Stimulated activated CD8-positive, alpha-beta memory T cell treated with anti-CD3 and anti-CD28 coated beads, Interleukin-4, amount 100 ng/mL, for 48 hours (primary cell): Measurements from ENCODE around the gene POLR3C.
"Not testable (repeated sequence)": the region's sequence is repeated elsewhere in the genome, so short reads cannot be mapped to it uniquely, and the experiment has no call there.

ENCODE experiments used
- DNase-seq: peaks from one replicate; pipeline ENCODE4 v3.0.0-alpha.2; 2020

POLR3C gene

DNA sequence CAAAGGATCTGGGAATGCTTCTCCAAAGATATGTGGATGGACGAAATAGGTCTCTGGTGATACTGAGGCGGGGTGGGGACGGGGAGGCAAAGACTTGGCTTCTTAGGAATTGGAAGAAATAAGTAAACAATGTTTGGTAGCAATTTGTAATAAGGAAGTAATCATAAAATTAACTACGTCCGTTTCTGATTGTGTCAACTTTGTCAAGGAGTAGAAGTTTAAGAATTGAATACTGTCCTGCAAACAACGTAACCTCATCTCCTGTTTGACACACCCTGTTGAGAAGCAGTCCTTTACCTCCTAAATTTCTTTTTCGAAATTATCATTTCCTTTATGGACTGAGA, 471 bp downstream of the POLR3C start:
- no peak for DNase-seq

DNA sequence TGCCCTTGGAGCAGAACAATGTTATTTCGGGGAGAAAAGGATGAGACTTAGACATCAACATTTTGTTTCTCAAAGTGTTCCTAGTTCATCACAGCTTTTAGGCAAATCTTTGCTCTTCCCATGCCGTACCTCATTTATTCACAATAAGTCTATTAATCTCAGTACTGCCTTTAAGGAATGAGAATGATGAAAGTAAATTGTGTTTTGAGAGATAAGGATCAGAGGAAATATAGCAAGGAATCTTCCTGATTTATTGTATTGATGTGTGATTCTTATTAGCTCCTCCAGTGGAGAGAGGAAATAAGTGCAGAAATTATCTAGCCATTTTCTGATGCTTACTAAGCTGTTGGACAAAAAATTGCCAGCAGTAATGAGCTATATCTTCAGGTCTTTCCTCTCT, 2.0 kb downstream of the POLR3C start:
- no peak for DNase-seq

GRCh38 chr1:145827966-145828365, 4.0 kb downstream of the POLR3C start:
- DNase-seq = no peak

DNA sequence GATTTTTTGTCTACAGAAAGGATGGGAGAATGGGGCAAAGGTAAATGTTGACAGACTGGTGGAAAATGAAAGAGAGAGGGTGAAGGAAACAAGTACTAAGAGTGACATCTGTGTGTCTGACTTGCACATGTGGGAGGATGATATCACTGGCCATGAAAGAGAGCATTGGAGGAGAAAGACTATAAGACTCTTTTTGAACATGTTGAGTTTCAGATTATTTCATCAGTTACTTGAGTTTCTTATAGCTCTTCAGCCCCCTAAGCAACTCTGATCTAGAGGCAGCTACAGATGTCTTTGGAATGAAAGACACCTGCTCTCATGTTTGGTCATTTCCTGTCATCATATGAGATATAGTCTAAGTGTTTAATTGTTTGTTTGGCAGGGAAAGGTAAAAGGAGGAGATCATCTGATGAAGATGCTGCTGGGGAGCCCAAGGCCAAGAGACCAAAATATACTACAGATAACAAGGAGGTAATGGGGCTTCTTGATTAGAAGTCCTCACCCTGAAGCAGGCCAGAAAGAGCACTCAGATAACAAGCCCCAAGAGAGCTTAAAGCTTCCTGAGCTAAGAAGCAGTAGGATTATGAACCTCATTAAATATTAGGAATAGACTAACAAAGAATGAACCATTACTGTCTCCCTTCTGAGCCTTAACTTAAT, 4.5 kb downstream of the POLR3C start:
- DNase-seq = no peak

DNA sequence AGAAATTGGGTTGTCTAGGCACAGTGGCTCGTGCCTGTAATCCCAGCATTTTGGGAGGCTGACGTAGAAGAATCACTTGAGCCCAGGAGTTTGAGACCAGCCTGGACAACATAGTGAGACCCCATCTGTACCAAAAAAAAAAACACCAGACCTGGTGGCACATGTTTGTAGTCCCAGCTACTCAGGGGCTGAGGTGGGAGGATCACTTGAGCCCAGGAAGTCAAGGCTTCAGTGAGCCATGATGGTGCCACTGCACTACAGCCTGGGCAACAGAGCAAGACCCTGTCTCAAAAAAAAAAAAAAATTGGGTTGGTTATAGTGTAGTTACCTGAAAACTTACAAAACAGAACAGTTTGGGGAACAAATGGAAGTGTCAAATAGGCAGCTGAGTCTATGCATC, 6.8 kb downstream of the POLR3C start:
- DNase-seq = not testable (repeated sequence)

DNA sequence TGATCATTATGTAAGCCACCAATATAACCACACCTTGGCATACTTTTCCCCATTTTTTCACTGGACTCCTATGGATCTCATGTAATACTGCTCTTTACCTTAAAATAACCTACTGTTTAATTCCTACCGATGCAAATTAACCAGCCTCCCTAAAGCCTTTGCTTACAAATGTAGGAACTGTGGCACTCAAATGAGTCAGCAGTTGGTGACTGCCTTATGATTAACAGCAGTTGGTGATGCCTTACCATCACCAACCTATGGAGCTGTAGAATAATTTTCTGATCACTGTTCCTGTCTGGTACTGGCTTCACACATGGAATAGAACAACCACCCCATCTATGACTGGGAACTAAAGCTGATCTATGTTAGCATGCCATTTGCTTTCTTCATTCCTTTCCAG, 13.7 kb downstream of the POLR3C start:
- no peak for DNase-seq

- DNase-seq = peak; percentile 9
Observed at GRCh38 chr1:145843031-145843430, 19.0 kb downstream of the POLR3C start.

DNA sequence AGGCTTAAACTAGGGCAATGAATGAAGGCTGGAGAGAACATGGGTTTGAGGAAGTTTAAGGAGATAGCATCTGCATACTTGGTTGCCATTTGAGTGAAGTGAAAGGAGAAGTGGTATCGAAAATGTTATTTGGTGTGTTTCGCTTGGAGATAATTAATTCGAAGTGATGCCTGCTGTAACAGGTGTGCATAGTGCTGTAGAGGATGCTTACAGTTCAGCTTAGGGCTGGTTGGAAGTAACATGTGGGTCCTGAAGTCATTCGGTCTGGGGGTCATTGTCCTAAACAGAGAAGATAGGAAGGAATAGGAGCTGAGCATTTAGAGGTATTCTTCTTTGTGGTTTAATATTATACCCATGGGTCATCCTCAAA, 21.1 kb downstream of the POLR3C start:
- DNase-seq = no peak

GRCh38 chr1:145845514-145846161, 21.6 kb downstream of the POLR3C start, which contains the start of gene NUDT17:
NUDT17 (plus strand) TSS chr1:145845630; CDS start chr1:145845641, 11 bp downstream.
- peak; percentile 87 for DNase-seq

DNA sequence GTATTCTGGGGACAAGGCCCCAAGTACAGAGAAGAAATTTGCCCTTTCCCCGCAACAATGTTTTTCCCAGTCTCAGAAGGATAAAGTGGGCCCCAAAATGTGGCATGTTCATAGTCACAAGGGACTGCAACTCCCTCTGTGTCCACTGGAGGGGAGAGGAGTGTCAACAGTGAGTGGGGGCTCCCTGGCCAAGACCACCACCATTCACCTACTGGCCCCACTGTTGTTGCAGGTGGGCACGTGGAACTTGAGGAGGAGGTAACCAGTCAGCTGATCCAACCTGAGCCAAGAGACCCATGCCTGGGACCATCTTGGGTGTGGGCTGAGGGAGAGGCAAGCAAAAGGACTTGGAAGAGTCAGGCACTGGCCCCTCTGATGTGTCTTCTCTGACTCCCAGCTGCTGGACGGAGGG, 22.2 kb downstream of the POLR3C start:
- peak; percentile 44 for DNase-seq

DNA sequence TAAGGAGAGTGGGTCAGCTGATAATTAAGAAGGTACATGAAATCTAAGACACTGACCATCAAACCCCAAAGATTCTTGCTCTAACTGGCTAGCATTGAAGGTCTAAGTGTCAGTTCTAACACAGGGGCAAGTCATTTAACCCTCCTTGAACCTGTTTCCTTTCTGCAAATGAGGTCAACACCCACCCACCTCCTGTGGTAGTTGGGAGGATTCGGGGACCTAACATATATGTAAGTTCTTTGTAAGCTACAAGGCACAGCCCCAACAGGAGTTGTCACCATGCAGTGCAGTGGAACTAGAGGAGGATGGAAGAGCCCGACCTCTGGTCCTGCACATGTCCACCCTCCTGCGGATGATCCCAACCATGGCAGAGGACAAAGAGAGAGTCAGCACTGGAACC, 23.8 kb downstream of the POLR3C start:
- DNase-seq = no peak

- peak; percentile 33 for DNase-seq
Observed at GRCh38 chr1:145849356-145850160, 25.6 kb downstream of the POLR3C start.

GRCh38 chr1:145855426-145855948, 31.5 kb downstream of the POLR3C start:
- no peak for DNase-seq

DNA sequence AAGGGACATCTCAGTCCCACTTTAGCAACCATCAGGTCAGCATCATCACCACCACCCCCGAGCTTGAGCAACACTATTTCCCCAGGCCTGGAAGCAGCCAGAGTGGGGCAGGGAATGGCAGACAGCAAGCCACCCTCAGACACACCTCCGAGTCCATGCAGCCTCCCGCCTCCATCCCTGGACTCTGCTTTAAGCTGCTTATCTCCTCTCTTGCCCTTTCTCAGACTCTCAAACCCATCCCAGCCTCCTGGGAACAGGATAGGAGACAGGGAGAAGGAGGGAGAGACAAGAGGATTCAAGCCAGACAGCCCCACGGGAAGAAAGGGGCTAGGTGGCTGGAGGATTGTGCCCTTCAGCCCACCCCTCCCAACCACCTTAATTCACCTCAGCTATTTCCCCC, 33.2 kb downstream of the POLR3C start:
- no peak for DNase-seq

DNA sequence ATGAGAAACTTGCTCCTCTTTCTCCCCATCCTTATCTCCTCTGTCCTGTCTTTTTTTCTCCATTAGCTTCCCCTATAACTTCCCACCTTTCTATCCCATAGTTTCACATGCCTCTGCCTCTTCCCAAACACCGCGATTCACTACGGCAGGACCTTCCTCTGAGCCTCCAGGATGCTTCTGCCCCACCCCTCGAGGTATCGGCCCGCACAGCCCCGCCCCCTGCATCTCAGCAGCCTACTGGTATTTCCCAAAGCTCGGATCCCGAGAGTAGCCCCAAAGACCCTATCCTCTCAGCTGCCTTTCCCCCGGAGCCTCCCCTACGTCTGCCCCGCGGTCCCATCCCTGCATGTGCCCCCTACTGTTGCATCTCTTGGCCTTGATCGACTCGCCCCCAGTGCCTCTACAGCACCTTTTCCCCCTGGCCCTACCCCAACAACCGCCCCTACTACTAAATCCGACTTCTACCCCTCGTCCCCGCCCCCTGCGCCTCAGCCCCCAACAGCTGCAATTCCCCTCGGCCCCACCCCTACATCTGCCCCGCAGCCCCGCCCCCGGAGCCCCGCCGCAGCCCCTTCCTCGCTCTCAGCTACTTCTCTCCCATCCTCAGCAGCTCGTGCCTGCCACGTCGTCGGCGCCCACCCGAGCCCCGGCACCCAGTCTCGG, 34.4 kb downstream of the POLR3C start:
- DNase-seq = peak; percentile 76

DNA sequence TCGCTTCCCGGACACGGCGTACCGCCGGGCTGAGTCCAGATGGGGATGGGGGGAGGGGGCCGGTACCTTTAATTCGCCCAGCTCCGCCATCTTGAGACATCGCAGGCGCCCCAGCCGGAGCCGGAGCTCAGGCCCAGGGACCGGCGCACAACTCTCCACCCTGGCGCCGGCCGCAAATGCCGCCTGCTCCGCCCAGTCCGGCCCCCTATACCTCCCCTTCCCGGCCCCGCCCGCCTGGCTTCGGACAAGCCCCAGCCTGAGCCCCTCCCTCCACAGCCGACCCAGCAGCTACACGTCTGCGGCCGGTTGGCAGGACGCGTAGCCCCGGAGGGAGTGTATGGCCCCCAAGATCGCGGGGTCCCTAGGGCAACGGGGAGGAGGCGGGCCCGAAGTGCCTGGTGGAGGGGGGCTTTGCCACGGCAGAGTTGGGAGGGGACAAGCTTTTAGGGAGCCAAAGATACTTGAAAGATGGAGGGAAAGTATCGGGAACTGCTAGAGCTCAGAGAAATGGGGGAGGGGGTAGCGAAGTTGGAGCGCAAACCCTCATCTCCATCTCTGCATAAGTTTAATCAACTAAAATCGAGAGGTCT, 35.0 kb downstream of the POLR3C start, which contains the start of gene PIAS3:
PIAS3 (minus strand) TSS at position 181 of the 590 bp plus-strand sequence; CDS start at position 90, 91 bp downstream.
- peak; percentile 95 for DNase-seq

- DNase-seq = peak; percentile 89
Observed at GRCh38 chr1:145859491-145860023, 35.6 kb downstream of the POLR3C start.

GRCh38 chr1:145863282-145864018, 39.5 kb downstream of the POLR3C start:
- no peak for DNase-seq

DNA sequence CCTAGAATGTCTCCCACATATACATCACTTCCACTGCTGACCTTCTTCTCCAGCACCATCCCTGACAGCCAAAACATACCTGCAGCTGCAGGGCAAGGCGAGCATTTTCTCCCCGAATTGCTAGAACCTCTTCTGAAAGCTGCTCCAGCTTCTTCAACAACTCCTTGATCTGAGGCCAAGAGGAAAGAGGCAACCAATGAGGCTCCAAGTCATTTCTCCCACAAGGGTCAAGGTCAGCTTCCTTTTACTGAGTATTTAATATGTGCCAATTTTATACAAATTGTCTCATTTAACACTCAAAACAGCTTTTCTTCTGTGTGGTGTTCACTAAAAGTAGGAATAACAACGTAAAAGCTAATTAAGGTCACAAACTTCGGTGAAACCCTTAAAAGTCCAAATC, 44.2 kb downstream of the POLR3C start:
- DNase-seq = no peak

DNA sequence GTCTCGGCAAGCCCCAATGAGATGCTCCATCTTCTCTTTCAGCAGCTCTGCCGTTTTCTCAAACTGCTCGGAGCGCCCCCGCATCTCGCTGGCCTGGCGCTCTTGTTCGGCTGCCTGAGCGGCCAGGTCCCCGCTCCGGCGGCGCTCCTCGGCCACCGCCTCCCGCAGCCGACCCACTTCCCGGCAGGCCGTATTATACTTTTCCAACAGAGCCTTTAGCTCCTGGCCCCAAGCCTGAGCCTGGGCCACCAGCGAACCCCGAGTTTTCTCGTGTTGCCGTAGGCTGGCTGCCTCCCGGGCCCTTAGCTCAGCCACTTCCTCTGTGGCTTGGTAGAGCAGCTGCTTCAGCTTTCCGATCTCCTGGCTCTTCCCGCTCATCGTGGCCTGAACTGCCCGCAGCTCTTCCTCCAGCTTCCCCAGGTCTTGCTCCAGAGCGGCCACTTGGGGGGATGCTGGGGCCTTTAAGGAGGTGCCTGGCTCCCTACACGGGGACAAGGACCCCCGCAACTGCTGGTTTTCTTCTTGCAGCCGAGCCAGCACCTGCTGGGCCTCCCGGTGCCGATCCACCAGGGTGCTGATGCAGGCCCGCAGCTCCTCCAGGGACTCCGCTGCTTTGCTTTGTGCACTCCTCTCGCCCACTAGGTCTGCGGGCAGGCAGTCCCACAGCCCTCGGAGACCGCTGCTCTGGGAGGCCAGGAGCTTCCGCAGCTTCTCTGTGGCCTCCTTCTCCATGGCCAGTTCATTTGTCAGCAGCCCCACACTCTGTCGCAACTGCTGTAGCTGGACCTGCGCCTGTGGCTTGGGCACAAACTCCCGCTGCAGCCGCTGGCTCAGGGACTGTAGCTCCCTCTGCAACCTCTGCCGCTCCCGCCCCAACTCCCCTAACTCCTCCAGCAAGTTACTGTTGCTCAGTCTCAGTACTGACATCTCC, 48.3 kb downstream of the POLR3C start:
- DNase-seq = peak; percentile 61
